Activated gamma-delta T cell treated with Interleukin-2 at 50 U/mL for 16 hours (primary cell): ENCODE data around the gene MAD2L1.
A peak's percentile ranks its signal among the peaks of the same experiment; 100 is the strongest.
"Not testable (repeated sequence)": the region's sequence is repeated elsewhere in the genome, so short reads cannot be mapped to it uniquely, and the experiment has no call there.

Experiments used
- DNase-seq: peaks from one replicate; pipeline ENCODE4 v3.0.0-alpha.2; 2020

The MAD2L1 gene

DNA sequence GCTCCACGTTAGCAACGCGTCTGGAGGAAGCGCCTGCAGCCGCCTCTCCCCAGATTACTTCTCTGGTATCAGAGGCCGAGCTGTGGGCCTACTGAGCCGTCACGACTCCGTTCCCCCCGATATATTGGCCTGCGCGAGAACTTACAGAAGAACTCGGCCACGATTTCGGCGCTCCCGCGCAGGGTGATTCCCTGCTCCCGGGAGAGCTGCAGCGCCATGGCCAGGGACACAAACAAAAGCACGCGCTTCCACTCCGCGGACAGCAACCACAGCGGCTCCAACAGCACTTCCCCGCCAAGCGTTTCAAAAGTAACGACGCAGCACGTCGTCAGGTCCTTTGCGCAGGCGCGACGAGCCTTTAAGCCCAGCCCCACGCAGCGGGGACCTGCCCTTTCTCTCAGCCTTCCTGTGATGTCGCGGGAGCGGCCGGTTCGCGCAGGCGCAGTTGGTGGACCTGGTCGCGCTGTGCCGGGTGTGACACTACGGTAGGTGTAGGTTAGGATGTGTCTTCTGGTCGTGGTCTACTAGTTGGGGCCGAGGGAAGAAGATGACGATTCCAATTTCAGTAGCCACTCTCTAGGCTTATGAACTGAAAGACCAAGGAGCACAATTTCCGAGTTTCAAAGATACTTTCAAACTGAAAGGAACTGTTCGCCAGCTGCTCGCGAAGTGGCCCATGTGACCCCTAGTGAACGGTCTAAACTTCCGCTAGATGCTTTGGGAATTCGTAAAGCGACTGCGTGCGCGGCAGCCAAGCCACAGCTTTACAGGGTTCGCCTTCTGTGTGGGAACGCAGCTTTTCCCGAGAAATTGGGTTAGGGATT is at the start of gene MAD2L1:
Gene MAD2L1, minus strand, starts transcription at position 332 of the 824 bp plus-strand sequence. Its CDS starts 114 bp downstream, at position 218.
- peak; percentile 99 for DNase-seq

DNA sequence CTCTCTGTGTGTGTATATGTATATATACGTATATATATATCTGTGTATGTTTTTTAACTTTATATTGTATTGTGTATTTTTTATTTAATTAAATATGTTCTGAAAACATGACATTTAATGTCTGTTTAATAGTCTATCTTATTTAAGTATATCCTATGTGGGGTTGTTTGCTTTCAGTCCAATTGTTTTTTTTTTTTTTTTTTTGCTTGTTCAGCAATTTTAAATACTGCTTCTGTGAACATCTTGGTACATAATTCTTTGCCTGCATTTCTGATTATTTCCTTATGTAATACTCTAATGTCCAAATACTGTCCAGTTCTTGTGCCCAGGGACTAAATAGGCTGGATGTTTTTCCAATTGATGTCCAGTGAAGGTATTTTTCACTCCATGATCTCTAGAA is 45.1 kb upstream of the MAD2L1 start:
- no peak for DNase-seq

DNA sequence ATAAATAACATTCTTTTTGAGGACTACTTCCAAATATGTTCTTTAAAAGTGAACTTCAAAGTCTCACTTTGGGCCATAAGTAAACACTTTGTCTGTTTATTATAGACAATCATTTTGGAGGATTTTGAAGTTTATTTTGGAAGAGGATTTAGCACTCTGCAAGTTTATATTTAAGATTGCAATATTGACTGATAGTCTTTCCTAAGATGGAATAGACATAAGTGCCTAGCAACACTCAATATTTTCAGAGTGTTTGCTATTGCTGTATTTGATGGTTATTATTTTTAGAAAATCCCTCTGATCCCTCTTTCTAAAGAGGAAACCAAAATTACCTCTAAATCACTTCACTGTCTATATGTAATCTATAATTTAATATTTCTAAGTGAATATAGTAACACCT is 42.8 kb upstream of the MAD2L1 start:
- DNase-seq: no peak

GRCh38 chr4:120105472-120105871 is 38.8 kb upstream of the MAD2L1 start:
- DNase-seq: no peak

DNA sequence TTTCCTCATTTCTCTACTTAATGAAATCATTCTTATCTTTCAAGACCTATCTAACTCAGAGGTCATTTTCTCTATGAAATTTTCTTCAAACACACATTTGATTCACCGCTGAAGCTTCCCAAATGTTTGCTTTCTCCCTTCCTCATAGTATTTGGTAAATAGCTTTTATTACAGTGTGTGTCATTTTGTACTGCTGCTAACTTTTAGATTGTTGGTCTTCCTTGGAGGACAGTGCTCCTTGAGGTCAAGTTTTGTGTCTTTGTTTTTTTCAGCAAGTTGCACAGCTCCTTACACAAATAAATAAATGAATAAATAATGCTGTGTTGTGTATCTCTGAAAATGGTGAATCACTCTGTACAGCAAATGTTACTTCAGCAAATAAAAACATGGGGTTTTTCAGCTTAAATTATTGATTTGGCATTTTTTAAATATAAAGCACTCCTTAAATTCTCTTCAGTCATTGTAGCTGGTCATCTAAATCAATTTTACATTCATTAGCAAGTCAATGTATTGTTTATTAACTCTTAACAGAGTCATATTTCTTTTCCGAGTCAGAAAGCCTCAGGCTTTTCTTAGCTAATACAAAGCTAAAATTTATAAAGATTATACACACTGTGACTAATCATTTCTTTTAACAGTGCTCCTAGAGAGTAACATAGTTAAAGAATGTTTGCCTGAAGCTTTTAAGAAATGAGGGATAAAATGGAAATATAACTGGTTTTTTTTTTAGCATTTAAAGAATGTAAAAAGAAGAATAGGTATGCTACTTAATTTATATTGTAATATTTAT is 30.1 kb upstream of the MAD2L1 start:
- DNase-seq: no peak

- no peak for DNase-seq
These were observed 21.9 kb upstream of the MAD2L1 start for GRCh38 chr4:120088507-120088906.

DNA sequence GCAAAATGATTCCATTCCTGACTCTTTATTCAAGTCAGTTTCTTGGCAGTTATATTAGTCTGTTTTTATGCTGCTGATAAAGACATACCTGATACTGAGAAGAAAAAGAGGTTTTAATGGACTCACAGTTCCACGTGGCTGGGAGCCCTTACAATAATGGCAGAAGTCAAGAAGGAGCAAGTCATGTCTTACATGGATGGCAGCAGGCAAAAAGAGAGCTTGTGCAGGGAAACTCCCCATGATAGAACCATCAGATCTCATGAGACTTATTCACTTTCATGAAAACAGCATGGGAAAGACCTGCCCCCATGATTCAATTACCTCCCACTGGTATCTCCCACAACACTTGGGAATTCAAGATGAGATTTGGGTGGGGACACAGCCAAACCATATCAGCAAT is 21.4 kb upstream of the MAD2L1 start:
- not testable (repeated sequence) for DNase-seq

- DNase-seq: no peak
These were observed 19.1 kb upstream of the MAD2L1 start for GRCh38 chr4:120085705-120086104.

GRCh38 chr4:120084327-120084726 is 17.7 kb upstream of the MAD2L1 start:
- no peak for DNase-seq

DNA sequence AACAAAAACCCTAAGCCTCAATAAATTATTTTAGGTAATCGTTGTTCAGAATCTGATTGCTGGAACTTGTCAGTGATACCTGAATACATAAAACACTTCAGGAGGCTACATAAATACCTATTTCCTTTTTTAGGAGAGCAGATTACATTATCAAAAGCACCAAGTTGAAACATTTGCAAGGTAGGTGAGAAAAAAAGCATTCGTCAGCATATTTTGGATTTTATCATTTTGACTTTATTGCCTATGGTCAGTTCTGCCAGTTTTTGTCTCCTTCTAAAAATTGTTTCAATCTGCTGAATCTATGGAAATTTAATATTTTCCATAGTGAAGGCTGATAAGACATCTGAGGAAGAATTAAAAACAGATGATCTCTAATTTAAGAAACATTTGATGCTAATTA is 16.5 kb upstream of the MAD2L1 start:
- DNase-seq: no peak

GRCh38 chr4:120082251-120082650 is 15.6 kb upstream of the MAD2L1 start:
- DNase-seq: no peak

- no peak for DNase-seq
These were observed 15.1 kb upstream of the MAD2L1 start for GRCh38 chr4:120081726-120082125.

DNA sequence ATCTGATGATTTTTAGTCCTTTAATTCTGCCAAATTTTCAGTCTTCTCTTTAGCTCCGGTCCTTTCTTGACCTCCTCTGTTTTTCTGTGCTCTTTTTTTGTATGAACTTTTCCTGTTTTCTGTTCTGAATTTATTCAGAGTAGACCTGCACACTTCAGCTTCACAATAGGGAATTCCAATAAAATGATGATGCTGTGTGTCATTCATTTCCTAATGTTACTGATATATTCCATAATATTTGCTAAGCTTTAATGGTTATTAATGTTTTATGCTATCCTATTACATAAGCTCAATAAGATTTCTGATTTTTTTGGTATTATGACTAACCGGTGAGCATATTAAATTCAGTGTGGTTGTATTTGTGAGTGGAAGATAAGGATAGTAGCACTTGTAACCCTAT is 13.9 kb upstream of the MAD2L1 start:
- no peak for DNase-seq

GRCh38 chr4:120079839-120080520 is 13.3 kb upstream of the MAD2L1 start:
- no peak for DNase-seq

DNA sequence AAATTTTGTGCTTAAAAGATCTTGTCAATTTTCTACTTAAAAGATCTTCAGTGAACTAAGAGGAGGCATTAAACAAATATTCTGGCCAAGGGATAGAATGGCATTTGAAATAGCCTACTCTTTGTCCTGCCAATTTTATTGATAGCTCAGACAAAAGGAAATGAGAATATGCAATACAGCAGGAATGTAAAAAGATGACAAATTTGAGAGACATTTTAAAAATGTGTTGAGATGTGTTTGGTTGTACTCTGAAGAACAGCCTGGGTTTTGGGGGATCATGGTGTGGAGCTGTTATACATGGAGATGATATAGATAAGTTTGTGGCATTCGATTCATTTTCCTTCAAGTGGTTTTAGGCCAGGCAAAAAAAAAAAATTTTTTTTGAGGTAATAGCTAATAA is 11.6 kb upstream of the MAD2L1 start:
- DNase-seq: no peak

DNA sequence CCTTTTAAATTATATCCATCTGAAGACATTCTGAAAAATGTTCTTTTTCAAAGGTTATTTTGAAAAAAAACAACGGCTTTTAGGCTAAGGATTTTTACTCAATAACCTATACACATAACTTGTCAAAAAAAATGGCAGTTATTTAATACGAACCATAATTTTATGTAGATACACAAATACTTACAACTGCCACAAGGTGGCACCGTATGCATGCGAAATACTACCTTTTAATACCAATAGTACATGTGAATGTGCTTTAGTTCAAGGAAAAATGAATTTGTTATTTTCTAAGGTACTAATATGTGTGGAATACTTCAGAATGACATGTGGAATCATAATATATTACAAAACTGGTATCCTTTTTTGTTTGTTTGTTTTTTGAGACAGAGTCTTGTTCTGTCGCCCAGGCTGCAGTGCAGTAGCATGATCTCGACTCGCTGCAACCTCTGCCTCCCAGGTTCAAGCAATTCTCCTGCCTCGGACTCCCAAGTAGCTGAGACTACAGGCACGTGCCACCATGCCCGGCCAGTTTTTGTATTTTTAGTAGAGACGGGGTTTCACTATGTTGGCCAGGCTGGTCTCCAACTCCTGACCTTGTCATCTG is 4.6 kb upstream of the MAD2L1 start:
- peak; percentile 36 for DNase-seq

DNA sequence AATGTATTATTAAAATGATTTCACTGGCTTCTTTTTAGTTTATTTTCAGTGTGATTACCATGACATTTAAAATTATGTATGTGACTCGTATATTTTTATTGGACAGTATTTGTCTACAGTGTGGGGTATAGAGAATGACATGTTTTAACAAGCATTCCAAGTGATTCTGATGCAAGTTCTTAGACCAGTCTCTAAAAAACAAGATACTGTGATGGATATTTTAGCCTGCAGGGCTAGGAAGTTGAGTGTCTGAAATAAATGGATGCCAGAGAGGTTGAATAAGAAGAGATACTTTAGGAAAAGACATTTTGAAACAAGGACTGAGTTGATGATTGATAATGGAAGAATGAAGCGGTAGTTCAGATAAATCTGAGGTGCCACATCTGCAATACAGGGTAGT is 3.5 kb upstream of the MAD2L1 start:
- DNase-seq: no peak

DNA sequence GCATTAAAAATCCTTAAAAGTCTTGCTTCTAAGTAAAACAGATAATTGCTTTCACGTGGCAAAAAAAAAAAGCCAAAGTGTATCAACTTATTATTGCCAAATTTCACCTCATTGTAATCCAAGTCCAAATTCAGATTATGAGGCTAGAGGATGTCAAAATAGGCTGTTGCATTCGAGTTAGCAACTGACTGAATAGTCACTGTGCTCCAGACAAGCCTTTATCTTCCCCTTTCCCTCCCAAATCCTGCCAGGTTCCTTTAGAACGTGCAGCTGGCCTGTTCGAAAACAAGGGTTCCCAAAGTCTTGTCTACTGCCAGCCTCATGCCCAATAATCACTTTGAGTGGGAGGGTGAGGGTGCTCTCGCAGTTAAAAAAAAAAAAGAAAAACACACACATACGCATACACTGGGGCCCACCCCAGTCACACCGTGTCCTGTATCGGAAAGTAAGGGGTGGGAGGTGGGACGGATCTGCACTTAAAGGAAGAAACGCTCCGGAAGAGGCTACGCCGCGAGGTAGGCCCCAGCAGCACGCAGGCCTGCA is 603 bp downstream of the MAD2L1 start:
- DNase-seq: no peak

DNA sequence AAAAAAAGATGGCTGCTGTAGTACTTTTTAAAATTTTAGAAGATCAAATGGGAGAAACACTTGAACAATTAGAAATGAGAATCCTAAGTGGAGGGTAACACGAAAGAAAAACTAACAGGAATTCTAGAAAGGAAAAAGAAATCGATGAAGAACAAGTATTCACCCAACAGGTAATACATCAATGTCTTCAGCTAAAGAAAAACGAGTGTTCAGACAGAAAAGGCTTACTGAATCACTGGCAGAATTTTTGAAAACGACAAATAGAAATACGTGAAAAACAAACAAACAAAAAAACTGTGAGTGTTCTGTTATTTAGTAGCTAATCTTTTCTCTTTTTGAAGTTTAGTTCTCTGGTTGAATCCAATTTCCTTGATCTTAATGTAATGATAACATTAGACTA is 1.8 kb downstream of the MAD2L1 start:
- DNase-seq: no peak

DNA sequence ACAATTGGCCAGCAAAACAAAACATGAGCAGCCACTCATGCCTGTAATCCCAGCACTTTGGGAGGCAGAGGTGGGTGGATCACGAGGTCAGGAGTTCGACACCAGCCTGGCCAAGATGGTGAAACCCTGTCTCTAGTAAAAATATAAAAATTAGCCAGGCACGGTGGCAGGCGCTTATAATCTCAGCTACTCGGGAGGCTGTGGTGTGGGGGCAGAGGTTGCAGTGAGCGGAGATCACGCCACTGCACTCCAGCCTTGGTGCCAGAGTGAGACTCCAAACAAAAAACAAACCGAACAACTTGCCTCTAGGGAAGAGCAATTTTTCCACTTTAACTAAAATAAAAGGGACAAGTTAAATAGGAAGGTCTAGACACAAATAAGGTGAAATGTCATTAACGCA is 2.9 kb downstream of the MAD2L1 start:
- not testable (repeated sequence) for DNase-seq

DNA sequence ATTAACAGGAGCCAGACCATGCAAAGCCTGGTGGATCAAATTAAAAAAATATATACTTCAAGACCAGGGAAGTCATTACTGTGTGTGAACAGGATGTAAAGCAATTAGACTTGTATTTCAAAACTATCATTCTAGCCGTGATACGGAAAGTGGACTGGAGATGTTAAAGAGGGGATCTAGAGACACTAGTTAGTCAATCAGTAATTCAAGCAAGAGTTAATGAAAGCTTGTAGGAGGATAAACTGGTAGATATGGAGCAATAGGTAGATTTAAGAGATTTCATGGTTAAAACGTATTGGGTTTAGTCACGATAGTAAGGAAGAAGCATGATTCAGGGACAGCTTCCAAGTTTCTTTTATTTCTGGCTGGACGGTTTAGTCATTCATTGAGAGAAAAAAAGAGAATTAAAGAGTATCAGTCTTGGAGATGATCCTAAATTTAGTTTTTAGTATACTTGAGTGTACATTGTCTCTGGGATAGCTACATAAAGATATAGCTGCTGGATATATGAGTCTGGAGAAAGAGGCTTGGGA is 3.9 kb downstream of the MAD2L1 start:
- no peak for DNase-seq

- no peak for DNase-seq
These were observed 7.6 kb downstream of the MAD2L1 start for GRCh38 chr4:120059036-120059435.

- no peak for DNase-seq
These were observed 9.2 kb downstream of the MAD2L1 start for GRCh38 chr4:120057416-120057815.
